ENCODE results near the gene NLRP6. TPM values are rescaled to one million over a fixed set of nuclear protein-coding genes. Genes with fewer than 3 reads are reported as not detected.

Gene NLRP6
- total and polyA plus RNA-seq, 2 of the 4 experiments (the other 2 are of a cell fraction), result not detected

DNA sequence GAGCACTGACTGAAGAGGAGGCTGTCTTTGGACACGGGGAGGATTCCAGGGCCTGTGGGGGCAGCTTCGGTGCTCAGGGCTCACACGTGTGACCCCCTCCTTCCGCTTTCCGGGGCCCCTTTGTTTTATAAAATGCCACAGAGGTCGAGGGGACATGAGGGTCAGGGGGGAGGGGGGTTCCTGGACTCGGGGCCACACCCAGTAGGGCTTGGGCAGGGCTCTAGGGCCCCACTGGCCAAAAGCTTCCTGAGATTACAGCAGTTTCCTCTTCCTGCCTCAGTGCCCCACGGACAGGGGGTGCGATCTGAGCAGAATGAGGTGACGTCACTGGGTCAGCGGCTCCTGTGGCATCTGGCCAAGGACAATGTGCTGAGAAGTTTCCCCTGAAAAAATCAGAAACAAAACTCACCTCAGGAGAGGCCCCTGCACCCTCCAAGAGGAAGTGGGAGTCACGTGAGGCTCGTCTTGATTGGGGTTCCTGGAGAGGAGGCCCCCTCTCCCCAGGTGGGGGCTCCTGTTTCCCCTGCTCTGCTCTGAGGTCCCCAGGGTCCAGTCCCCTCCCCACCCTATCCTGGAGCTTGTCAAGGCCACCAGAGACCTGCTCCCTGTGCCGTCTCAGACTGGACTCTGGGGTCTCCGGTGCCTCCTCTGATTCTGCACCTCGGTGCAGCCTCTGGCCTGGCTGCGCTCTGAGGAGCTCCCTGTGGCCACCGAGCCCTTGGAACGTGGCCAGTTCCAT is 48.8 kb downstream of the NLRP6 start:
- no peak overlapping the region for H3K4me2 ChIP-seq (ENCODE audit: low read depth, low read length)
- peak; percentile 42 for DNase-seq
- POLR2A ChIA-PET (ENCODE audit: unreplicated experiment), result no interaction called here

More for the DNA sequence above, 48.8 kb downstream of the NLRP6 start:
- Histone ChIP-seq H3K36me3 (ENCODE audit: control insufficient read depth, insufficient read depth, low read length) (no peaks in the 10 kb centered on the region), H3K9ac (ENCODE audit: low read depth, low read length) (0 out of 2 replicates have a peak overlapping the region, but pooled peaks have one; percentile 4), H4K20me1 (ENCODE audit: insufficient read depth, low read length) (no peaks in the 10 kb centered on the region), H3K56ac (ENCODE audit: extremely low read depth, insufficient read depth, low read length) (no peak overlapping the region), H3K18ac (ENCODE audit: low read depth, low read length) (peak overlapping the region; percentile 65), H2AFZ (replicated peaks; ENCODE audit: low read length, poor library complexity) (peak overlapping the region; percentile 87), H3K9me1 (ENCODE audit: insufficient read depth, low read length) (no peaks in the 10 kb centered on the region), H3K4me1 (ENCODE audit: control insufficient read depth, insufficient read depth, low read length) (peaks cover 13% of the 10 kb centered on the region), H4K5ac (ENCODE audit: low read depth, low read length) (peak overlapping the region; percentile 70), H3K27me3 (ENCODE audit: control insufficient read depth, insufficient read depth, low read length) (no peaks in the 10 kb centered on the region), H3K79me1 (ENCODE audit: low read depth in 1 of 2, low read length in 2 of 2) (no peaks in the 10 kb centered on the region), H2BK120ac (ENCODE audit: low read depth, low read length) (peak overlapping the region; percentile 61), H4K8ac (ENCODE audit: low read depth in 2 of 2, low read length in 2 of 2) (peak overlapping the region; percentile 49 to 84), H2BK5ac (ENCODE audit: low read depth, low read length, poor library complexity, severe bottlenecking) (no peak overlapping the region), H3K23ac (ENCODE audit: low read depth, low read length) (no peak overlapping the region), H2BK20ac (ENCODE audit: low read depth, low read length) (peak overlapping the region; percentile 40; the same call in 1 of the 2 replicates), H2AK5ac (ENCODE audit: low read depth, low read length) (no peak overlapping the region; the same call in 1 of the 2 replicates), H3K9me3 (ENCODE audit: control insufficient read depth, insufficient read depth, low read length) (no peaks in the 10 kb centered on the region), H2BK15ac (ENCODE audit: low read depth, low read length) (0 out of 3 replicates have a peak overlapping the region, but pooled peaks have one; percentile 37), H3K27ac (ENCODE audit: insufficient read depth, low read length) (peak overlapping the region; percentile 43), H3K4me3 (ENCODE audit: insufficient read depth, low read depth, low read length) (no peak overlapping the region), H3K14ac (replicated peaks; ENCODE audit: low read depth, low read length) (peak overlapping the region; percentile 10; the same call in 1 of the 2 replicates), H2AK9ac (replicated peaks; ENCODE audit: low read depth, low read length, poor library complexity) (peak overlapping the region; percentile 70), H3K4ac (ENCODE audit: low read depth, low read length) (peak overlapping the region; percentile 66), H4K91ac (ENCODE audit: insufficient read depth, low read depth, low read length) (peak overlapping the region; percentile 26; the same call in 1 of the 2 replicates)
- BruUV-seq (replicated peaks), result no TSS peak
- intact Hi-C loops (cut with micrococcal nuclease) (no loop called here), dilution Hi-C loops (cut with HindIII; ENCODE audit: low sequenced_read_pairs, unreplicated experiment) (no loop called here), in situ Hi-C loops (cut with MboI; ENCODE audit: low sequenced_read_pairs) (no loop called here)
- CTCF ChIA-PET, result no interaction called here
- 32% methylated on average over 5 of the region's 19 CpGs; no CpG with 5 or more reads in 1 of the 2 experiments for WGBS, 2 experiments (ENCODE audit: extremely low coverage in 2 of 2, insufficient read length in 1 of 2)
- ATAC-seq (ENCODE audit: low read depth), result peak; percentile 25
- no peak for TF ChIP-seq RCOR1 (IDR thresholded peaks at IDR 0.05; ENCODE audit: insufficient replicate concordance, low read length)
- TF ChIP-seq RAD21 (IDR thresholded peaks at IDR 0.05; ENCODE audit: low read length), result no peak
